Upper lobe of left lung (tissue), 6 donors: ENCODE results near the gene VAV2. TPM values are rescaled to one million over a fixed set of nuclear protein-coding genes. Genes with fewer than 3 reads are reported as not detected.
A peak's percentile ranks its signal among the peaks of the same experiment; 100 is the strongest.

Experiments
- ATAC-seq, 2 donors: fragments of 200-7000 bp; cut with Tn5 transposase; one replicate each; pipeline ENCODE4 v1.9.1; 2022; ENCODE audit warnings: mild to moderate bottlenecking in 2 of 2, moderate library complexity in 2 of 2; ENCODE audit not compliant: low FRiP score in 2 of 2
- DNase-seq, 2 donors: peaks; one replicate each; pipeline ENCODE4 v3.0.0-alpha.2; 2019 to 2020
- H3K27ac ChIP-seq, 4 donors: fragments of 200-600 bp; sonication (generic); one replicate each; pipeline ENCODE4 v1.5.1; 2016 to 2019
- H3K27me3 ChIP-seq, 4 donors: fragments of 200-600 bp; sonication (generic); one replicate each; pipeline ENCODE4 v1.5.1; 2017 to 2019
- H3K36me3 ChIP-seq, 4 donors: fragments of 200-600 bp; sonication (generic); one replicate each; pipeline ENCODE4 v1.5.1; 2016 to 2019
- H3K4me1 ChIP-seq, 4 donors: fragments of 200-600 bp; sonication (generic); one replicate each; pipeline ENCODE4 v1.5.1; 2018 to 2019
- H3K4me3 ChIP-seq, 4 donors: fragments of 200-600 bp; sonication (generic); one replicate each; pipeline ENCODE4 v1.5.1; 2017 to 2019; ENCODE audit warnings: mild to moderate bottlenecking in 2 of 4, moderate library complexity in 1 of 4
- H3K9me3 ChIP-seq, 4 donors: fragments of 200-600 bp; sonication (generic); one replicate each; pipeline ENCODE4 v1.5.1; 2018 to 2019
- CTCF ChIP-seq, 6 experiments: fragments of 450-650 bp in 4 of 6; fragments of 200-600 bp in 2 of 6; sonication (generic) in 2 of 6; IDR thresholded peaks; one replicate each; pipeline ENCODE4 v1.5.1; 2016 to 2019; ENCODE audit warnings: antibody characterized with exemption in 6 of 6
- EP300 ChIP-seq, 4 donors: sonication (generic); formaldehyde crosslinking; IDR thresholded peaks; one replicate each; pipeline ENCODE4 v1.5.1; 2017; ENCODE audit warnings: antibody characterized with exemption in 4 of 4, control low read depth in 2 of 4
- POLR2A ChIP-seq, 4 donors: fragments of 450-650 bp; IDR thresholded peaks; one replicate each; pipeline ENCODE4 v1.5.1; 2016 to 2017; ENCODE audit warnings: antibody characterized with exemption in 4 of 4, mild to moderate bottlenecking in 2 of 4
- POLR2AphosphoS5 ChIP-seq, 2 donors: sonication (generic); formaldehyde crosslinking; IDR thresholded peaks; one replicate each; pipeline ENCODE4 v1.5.1; 2017; ENCODE audit warnings: antibody characterized with exemption in 2 of 2
- WGBS, 2 donors: methylation state at CpG; one replicate each; pipeline ENCODE4 v1.1.5; 2017 to 2018; 5-methylcytosine and 5-hydroxymethylcytosine counted together
- total RNA-seq, 6 donors: library from RNA; depleted of rRNA in 4 of 6; stranded (reverse); fragments of >200 nt in 4 of 6; gene quantifications; one replicate each; pipeline versions ENCODE4 v1.1.0 to v1.2.1, GENCODE V29; 2016 to 2021
- donor health status: DM: no; HTN: no; CAD: no; lungs with moderate emphysema.
- donor health status: DM: no; HTN: yes; CAD: no; lungs with severe emphysema.

The VAV2 gene
- total RNA-seq, 6 donors from 2014 or later, result 12.0 to 38.8 (median 22.0) TPM

GRCh38 chr9:133934482-133935232 is 57.5 kb downstream of the VAV2 start:
- 90% methylated on average over 13 to 19 of the region's 19 CpGs for WGBS, 2 donors
- TF ChIP-seq POLR2A (IDR thresholded peaks at IDR 0.05), result no peak
- no peak for TF ChIP-seq CTCF (IDR thresholded peaks at IDR 0.05)
- no peak for TF ChIP-seq EP300 (IDR thresholded peaks at IDR 0.05)
- no peak for TF ChIP-seq POLR2AphosphoS5 (IDR thresholded peaks at IDR 0.05)
- no peak overlapping the region for H3K4me3 ChIP-seq
- H3K27me3 ChIP-seq, result no peaks in the 10 kb centered on the region
- H3K9me3 ChIP-seq, result no peaks in the 10 kb centered on the region
- DNase-seq, result no peak
- peak in 1 of 2 donors; percentile 77 for ATAC-seq
- peak overlapping the region; percentile 30 to 54 (median 52) for H3K27ac ChIP-seq
- peaks cover 0 to 15% (median 5%) of the 10 kb centered on the region in 4 donors for H3K36me3 ChIP-seq
- peaks cover 5 to 32% (median 14%) of the 10 kb centered on the region in 4 donors for H3K4me1 ChIP-seq

GRCh38 chr9:133933426-133934026 is 58.6 kb downstream of the VAV2 start:
- ATAC-seq, result no peak
- no peak overlapping the region for H3K4me3 ChIP-seq
- TF ChIP-seq EP300 (IDR thresholded peaks at IDR 0.05), result no peak
- no peak for TF ChIP-seq POLR2A (IDR thresholded peaks at IDR 0.05)
- TF ChIP-seq POLR2AphosphoS5 (IDR thresholded peaks at IDR 0.05), result no peak
- TF ChIP-seq CTCF (IDR thresholded peaks at IDR 0.05), result no peak
- H3K27me3 ChIP-seq, result no peaks in the 10 kb centered on the region
- peaks cover 5 to 32% (median 14%) of the 10 kb centered on the region in 4 donors for H3K4me1 ChIP-seq
- H3K36me3 ChIP-seq, result peaks cover 0 to 11% (median 5%) of the 10 kb centered on the region in 4 donors
- H3K27ac ChIP-seq, result no peak overlapping the region
- DNase-seq, result no peak
- WGBS, 2 donors, result 72 to 78% methylated on average over 6 of the region's 6 CpGs
- H3K9me3 ChIP-seq, result no peaks in the 10 kb centered on the region

GRCh38 chr9:133932633-133933032 is 59.5 kb downstream of the VAV2 start:
- H3K27me3 ChIP-seq, result no peaks in the 10 kb centered on the region
- 87 to 88% methylated on average over 4 to 7 of the region's 9 CpGs for WGBS, 2 donors
- no peak for ATAC-seq
- H3K4me3 ChIP-seq, result no peak overlapping the region
- H3K27ac ChIP-seq, result peak overlapping the region in 2 of 4 donors; percentile 15 to 46
- peaks cover 5 to 32% (median 14%) of the 10 kb centered on the region in 4 donors for H3K4me1 ChIP-seq
- H3K9me3 ChIP-seq, result no peaks in the 10 kb centered on the region
- peaks cover 0 to 4% (median 2%) of the 10 kb centered on the region in 4 donors for H3K36me3 ChIP-seq
- TF ChIP-seq POLR2A (IDR thresholded peaks at IDR 0.05), result no peak
- no peak for DNase-seq

GRCh38 chr9:133932181-133932580 is 59.9 kb downstream of the VAV2 start:
- Histone ChIP-seq H3K27ac (peak overlapping the region in 3 of 4 donors; percentile 4 to 46 (median 15)), H3K4me3 (no peak overlapping the region), H3K36me3 (peaks cover 0 to 4% (median 0%) of the 10 kb centered on the region in 4 donors), H3K27me3 (no peaks in the 10 kb centered on the region), H3K4me1 (peaks cover 5 to 32% (median 14%) of the 10 kb centered on the region in 4 donors), H3K9me3 (no peaks in the 10 kb centered on the region)
- DNase-seq, result peak in 1 of 2 donors; percentile 78
- TF ChIP-seq POLR2AphosphoS5 (IDR thresholded peaks at IDR 0.05), result no peak
- no peak for TF ChIP-seq EP300 (IDR thresholded peaks at IDR 0.05)
- WGBS, 2 donors, result 48 to 66% methylated on average over 15 of the region's 15 CpGs
- ATAC-seq, result no peak

- H3K27ac ChIP-seq, result no peak overlapping the region
- peak in 1 of 2 donors; percentile 55 for DNase-seq
Observed at GRCh38 chr9:133930682-133931485, 61.2 kb downstream of the VAV2 start.

More at GRCh38 chr9:133930682-133931485, 61.2 kb downstream of the VAV2 start:
- no peaks in the 10 kb centered on the region for H3K27me3 ChIP-seq
- TF ChIP-seq POLR2AphosphoS5 (IDR thresholded peaks at IDR 0.05) (no peak), POLR2A (IDR thresholded peaks at IDR 0.05) (no peak), CTCF (IDR thresholded peaks at IDR 0.05) (no peak), EP300 (IDR thresholded peaks at IDR 0.05) (no peak)
- peaks cover 0 to 4% (median 0%) of the 10 kb centered on the region in 4 donors for H3K36me3 ChIP-seq
- 76 to 78% methylated on average over 19 to 20 of the region's 23 CpGs for WGBS, 2 donors
- H3K9me3 ChIP-seq, result no peaks in the 10 kb centered on the region
- H3K4me1 ChIP-seq, result peaks cover 5 to 31% (median 13%) of the 10 kb centered on the region in 4 donors
- H3K4me3 ChIP-seq, result no peak overlapping the region
- ATAC-seq, result no peak
